Jurkat, Clone E6-1 (cell line): ENCODE results near the gene SEMA3C.

Experiments
- DNase-seq: peaks from one replicate; pipeline ENCODE4 v3.0.0-alpha.2; 2011; ENCODE audit warnings: low read depth, low spot score
- H3K4me3 ChIP-seq: 2 replicates; pipeline ENCODE4 v1.5.1; 2011; ENCODE audit warnings: mild to moderate bottlenecking, low read length, control low read depth, moderate library complexity

Gene SEMA3C

GRCh38 chr7:80802527-80802926, 116.3 kb downstream of the SEMA3C start:
- H3K4me3 ChIP-seq: no peak overlapping the region
- DNase-seq: no peak

GRCh38 chr7:80794631-80795573, 123.9 kb downstream of the SEMA3C start:
- DNase-seq: no peak
- no peak overlapping the region for H3K4me3 ChIP-seq

GRCh38 chr7:80791509-80791929, 127.3 kb downstream of the SEMA3C start:
- DNase-seq: no peak
- H3K4me3 ChIP-seq: no peak overlapping the region

- no peak for DNase-seq
- H3K4me3 ChIP-seq: no peak overlapping the region
Measured at GRCh38 chr7:80790877-80791276, 128.0 kb downstream of the SEMA3C start.

- no peak overlapping the region for H3K4me3 ChIP-seq
- no peak for DNase-seq
Measured at GRCh38 chr7:80787721-80788120, 131.1 kb downstream of the SEMA3C start.

- H3K4me3 ChIP-seq: no peak overlapping the region
- DNase-seq: no peak
Measured at GRCh38 chr7:80785961-80786536, 132.8 kb downstream of the SEMA3C start.

- no peak overlapping the region for H3K4me3 ChIP-seq
- no peak for DNase-seq
Measured at GRCh38 chr7:80785276-80785675, 133.6 kb downstream of the SEMA3C start.

- H3K4me3 ChIP-seq: no peak overlapping the region
- DNase-seq: no peak
Measured at GRCh38 chr7:80783678-80784327, 135.0 kb downstream of the SEMA3C start.

GRCh38 chr7:80783186-80783677, 135.6 kb downstream of the SEMA3C start:
- DNase-seq: no peak
- no peak overlapping the region for H3K4me3 ChIP-seq

GRCh38 chr7:80781561-80781979, 137.3 kb downstream of the SEMA3C start:
- no peak for DNase-seq

GRCh38 chr7:80781146-80781545, 137.7 kb downstream of the SEMA3C start:
- DNase-seq: no peak
- no peak overlapping the region for H3K4me3 ChIP-seq

More at GRCh38 chr7:80781561-80781979, 137.3 kb downstream of the SEMA3C start:
- no peak overlapping the region for H3K4me3 ChIP-seq

GRCh38 chr7:80779456-80779855, 139.4 kb downstream of the SEMA3C start:
- H3K4me3 ChIP-seq: no peak overlapping the region
- no peak for DNase-seq

GRCh38 chr7:80775897-80776296, 143.0 kb downstream of the SEMA3C start:
- DNase-seq: no peak

GRCh38 chr7:80775482-80775881, 143.4 kb downstream of the SEMA3C start:
- H3K4me3 ChIP-seq: no peak overlapping the region
- no peak for DNase-seq

More at GRCh38 chr7:80775897-80776296, 143.0 kb downstream of the SEMA3C start:
- H3K4me3 ChIP-seq: no peak overlapping the region

- no peak for DNase-seq
- no peak overlapping the region for H3K4me3 ChIP-seq
Measured at GRCh38 chr7:80774843-80775242, 144.0 kb downstream of the SEMA3C start.

- no peak for DNase-seq
- H3K4me3 ChIP-seq: no peak overlapping the region
Measured at GRCh38 chr7:80773787-80774508, 144.9 kb downstream of the SEMA3C start.

GRCh38 chr7:80772347-80772993, 146.4 kb downstream of the SEMA3C start:
- H3K4me3 ChIP-seq: no peak overlapping the region
- no peak for DNase-seq

- no peak overlapping the region for H3K4me3 ChIP-seq
- DNase-seq: no peak
Measured at GRCh38 chr7:80771523-80771922, 147.3 kb downstream of the SEMA3C start.

- H3K4me3 ChIP-seq: no peak overlapping the region
- DNase-seq: no peak
Measured at GRCh38 chr7:80770675-80771081, 148.2 kb downstream of the SEMA3C start.
